GM10266 (cell line): ENCODE measurements around the gene ZNF346.

Experiments used
- DNase-seq: peaks from one replicate; pipeline ENCODE4 v3.0.0; 2012; ENCODE audit errors: extremely low spot score
- TF ChIP-seq, protein P1 (sequence below): IDR thresholded peaks from 2 replicates; pipeline ENCODE4 v1.5.1; 2012; ENCODE audit warnings: mild to moderate bottlenecking, low read depth; ENCODE audit not compliant: control insufficient read depth, insufficient read depth; ENCODE audit errors: missing control alignments

Gene ZNF346

DNA sequence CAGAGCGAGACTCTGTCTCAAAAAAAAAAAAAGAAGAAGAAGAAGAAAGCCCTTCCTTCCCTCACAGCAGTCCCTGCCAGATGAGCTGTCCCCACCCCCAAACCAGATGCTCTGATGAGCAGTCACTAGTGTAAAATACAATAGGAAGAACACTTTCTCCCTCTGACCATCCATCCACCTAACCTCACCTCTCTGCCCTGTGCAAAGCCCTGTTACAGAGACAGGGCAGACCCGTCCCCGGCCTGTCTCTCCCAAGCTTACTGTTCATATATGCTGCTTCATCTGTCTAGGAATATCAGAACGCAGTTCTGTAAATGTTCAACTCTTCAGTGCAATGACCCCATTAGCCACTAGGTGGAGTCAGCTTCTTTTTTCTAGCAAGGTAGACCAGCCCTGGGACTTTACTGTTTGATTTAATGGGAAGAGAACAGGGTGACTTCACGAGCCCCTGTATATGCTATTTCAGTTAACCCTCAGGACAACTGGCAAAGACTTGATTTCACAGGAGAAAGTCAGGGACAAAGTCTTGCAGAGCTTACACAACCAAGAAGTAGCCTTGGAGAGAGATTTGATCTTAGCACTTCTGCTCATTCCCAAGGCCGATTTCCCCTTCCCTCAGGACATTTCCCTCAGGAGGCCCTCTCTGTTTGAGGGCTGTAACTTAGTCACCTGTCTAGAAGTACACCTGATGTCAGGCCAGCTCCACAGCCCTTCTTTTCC, 49.3 kb downstream of the ZNF346 start:
- TF ChIP-seq, protein P1, sequence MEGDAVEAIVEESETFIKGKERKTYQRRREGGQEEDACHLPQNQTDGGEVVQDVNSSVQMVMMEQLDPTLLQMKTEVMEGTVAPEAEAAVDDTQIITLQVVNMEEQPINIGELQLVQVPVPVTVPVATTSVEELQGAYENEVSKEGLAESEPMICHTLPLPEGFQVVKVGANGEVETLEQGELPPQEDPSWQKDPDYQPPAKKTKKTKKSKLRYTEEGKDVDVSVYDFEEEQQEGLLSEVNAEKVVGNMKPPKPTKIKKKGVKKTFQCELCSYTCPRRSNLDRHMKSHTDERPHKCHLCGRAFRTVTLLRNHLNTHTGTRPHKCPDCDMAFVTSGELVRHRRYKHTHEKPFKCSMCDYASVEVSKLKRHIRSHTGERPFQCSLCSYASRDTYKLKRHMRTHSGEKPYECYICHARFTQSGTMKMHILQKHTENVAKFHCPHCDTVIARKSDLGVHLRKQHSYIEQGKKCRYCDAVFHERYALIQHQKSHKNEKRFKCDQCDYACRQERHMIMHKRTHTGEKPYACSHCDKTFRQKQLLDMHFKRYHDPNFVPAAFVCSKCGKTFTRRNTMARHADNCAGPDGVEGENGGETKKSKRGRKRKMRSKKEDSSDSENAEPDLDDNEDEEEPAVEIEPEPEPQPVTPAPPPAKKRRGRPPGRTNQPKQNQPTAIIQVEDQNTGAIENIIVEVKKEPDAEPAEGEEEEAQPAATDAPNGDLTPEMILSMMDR = peak; percentile 86
- DNase-seq = peak; percentile 74

DNA sequence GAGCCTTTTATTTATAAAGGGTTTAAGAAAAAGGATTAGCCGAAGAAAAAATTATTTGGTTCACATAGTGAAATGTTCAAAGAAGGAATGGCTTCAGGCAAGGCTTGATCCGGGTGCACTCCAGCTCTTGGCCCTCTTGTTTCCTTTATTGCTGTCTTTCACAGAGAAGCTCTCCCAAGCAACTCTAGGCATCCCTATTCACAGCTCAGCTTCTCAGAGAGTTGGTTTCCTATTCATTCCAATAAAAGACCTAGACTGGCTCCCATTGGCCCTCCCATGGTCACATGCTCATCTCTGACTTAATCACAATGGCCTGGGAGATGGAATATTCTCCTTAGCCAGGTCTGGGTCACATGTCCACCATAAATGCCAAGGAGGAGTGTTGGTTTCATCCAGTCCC, 54.8 kb downstream of the ZNF346 start:
- TF ChIP-seq, protein P1 = no peak

DNA sequence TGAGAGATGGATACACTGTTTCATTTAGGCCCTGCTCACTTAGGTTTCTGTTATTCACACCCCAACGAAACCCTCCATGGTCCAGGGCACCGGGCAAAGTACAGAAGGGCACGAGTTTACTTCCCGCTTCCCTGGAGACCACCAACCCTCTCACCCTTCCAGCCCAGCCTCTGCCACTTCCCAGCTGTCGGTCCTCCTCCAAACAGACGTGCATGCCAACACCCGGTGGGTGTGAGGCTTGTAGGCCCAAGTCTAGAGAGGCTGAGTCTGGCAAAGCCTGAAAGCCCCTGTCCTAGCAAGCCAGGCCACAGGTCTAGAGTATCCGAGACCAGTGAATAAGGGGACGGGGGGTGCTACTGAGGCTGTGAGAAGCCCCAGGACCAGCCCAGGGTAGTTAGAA, 57.1 kb downstream of the ZNF346 start:
- TF ChIP-seq, protein P1 = no peak

More for the DNA sequence above, 54.8 kb downstream of the ZNF346 start:
- DNase-seq = no peak

DNA sequence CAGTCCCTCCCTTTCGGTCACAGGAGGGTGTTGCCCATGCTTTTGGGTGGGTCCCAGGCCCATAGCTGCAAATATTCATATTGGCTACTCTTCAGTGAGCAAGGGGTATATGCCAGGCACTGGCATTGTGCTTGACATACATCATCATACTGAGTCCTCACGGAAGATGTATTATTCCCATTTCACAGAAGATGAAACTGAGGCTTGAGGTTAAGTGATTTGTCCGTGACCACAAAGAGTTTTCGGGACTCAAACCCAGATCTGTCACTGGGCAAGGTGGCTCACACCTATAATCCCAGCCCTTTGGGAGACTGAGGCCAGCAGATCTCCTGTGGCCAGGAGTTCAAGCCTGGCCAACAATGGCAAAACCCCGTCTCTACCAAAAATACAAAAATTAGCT, 57.8 kb downstream of the ZNF346 start:
- TF ChIP-seq, protein P1 = no peak
- DNase-seq = no peak

More for the DNA sequence above, 57.1 kb downstream of the ZNF346 start:
- DNase-seq = no peak

DNA sequence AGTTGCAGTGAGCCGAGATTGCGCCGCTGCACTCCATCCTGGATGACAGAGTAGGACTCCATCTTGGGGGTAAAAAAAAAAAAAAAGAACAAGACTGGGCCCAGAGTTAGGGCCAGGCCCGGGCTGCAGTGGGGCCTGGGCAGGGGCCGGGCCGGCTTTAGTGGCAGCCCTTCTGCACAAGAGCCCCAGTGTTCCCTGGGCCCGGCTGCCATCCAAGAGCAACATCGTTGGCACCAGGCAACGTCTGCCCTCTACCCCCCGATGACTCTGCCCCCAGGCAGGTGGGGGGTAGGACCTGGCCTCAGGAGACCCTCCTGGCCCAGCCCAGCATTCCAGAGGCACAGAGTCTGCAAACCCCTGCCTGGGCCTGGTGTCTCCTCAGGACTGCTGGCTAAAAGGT, 59.4 kb downstream of the ZNF346 start:
- TF ChIP-seq, protein P1 = no peak
- DNase-seq = no peak

DNA sequence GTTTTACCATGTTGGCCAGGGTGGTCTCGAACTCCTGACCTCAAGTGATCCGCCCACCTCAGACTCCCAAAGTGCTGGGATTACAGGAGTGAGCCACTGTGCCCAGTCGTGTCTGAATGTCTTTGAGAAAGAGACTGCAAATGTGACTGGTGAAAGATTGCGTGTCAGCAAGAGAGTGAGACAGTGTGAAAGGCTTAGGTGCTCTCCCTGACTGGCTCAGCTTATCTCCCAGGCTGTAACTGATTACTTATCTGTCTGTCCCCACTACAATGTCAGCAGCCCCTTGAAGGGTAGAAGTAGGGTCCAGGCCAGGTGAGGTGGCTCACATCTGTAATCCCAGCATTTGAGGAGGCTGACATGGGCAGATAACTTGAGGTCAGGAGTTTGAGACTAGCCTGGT, 60.9 kb downstream of the ZNF346 start:
- TF ChIP-seq, protein P1 = no peak
- DNase-seq = no peak

DNA sequence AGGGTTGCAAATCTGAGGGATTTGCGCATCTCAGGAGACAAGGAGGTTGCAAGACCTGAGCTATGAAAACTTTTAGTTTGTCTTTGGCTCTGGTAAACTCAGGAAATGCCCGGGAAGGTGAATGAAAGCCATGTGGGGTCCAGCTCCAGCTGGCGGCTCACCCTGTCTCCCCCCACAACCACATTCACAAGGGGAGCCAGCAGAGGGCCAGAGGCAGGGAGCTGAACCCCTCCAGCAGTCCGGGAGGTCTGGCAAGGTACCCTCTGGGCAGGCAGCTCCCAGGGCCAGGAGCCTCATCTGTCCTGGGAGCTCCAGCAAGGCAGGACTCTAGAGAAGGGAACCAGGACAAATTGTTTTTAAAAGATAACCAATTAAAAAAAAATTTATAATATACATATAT, 61.7 kb downstream of the ZNF346 start:
- TF ChIP-seq, protein P1 = no peak
- DNase-seq = no peak
